ENCODE data around the gene L1TD1.

- no peak for TF ChIP-seq EZH2 (IDR thresholded peaks at IDR 0.05)
- TF ChIP-seq POLR2AphosphoS5 (IDR thresholded peaks at IDR 0.05; ENCODE audit: borderline replicate concordance, low read depth, low read length) = no peak
- peak; percentile 94 for TF ChIP-seq FOXP2 (optimal IDR thresholded peaks at IDR 0.05; ENCODE audit: control extremely low read depth, extremely low read length, insufficient read depth)
These were observed at the start of gene L1TD1 for GRCh38 chr1:62194651-62195544.
